WTC11 (cell line): ENCODE measurements around the gene SLC26A2. TPM values are rescaled to one million over a fixed set of nuclear protein-coding genes. Genes with fewer than 3 reads are reported as not detected.

Source experiments
- ATAC-seq: fragments of 200-7000 bp; cut with Tn5 transposase; 2 replicates; pipeline ENCODE4 v1.10.0; 2021; ENCODE audit warnings: mild to moderate bottlenecking, moderate library complexity
- CTCF ChIA-PET: fragments of 300-600 bp; sonication (Branson Sonifier 250); formaldehyde crosslinking; loops from one replicate; lab custom pipeline; 2021; ENCODE audit warnings: antibody characterized with exemption; lab: Charles Lee
- POLR2A ChIA-PET: fragments of 350-600 bp; sonication (Branson Sonifier 250); formaldehyde crosslinking; loops from one replicate; lab custom pipeline; 2021; ENCODE audit warnings: antibody characterized with exemption; lab: Charles Lee
- DNase-seq: peaks from one replicate; pipeline ENCODE4 v3.0.0; 2021; ENCODE audit warnings: low spot score
- H3K27ac Mint-ChIP-seq: 2 replicates; pipeline ENCODE4 v1.8.0; 2021; ENCODE audit warnings: mixed read lengths
- H3K27me3 Mint-ChIP-seq: 2 replicates; pipeline ENCODE4 v1.8.0; 2021; ENCODE audit warnings: low read depth, mild to moderate bottlenecking, moderate library complexity, mixed read lengths
- H3K36me3 Mint-ChIP-seq: 2 replicates; pipeline ENCODE4 v1.8.0; 2021; ENCODE audit warnings: mixed read lengths
- H3K4me1 Mint-ChIP-seq: 2 replicates; pipeline ENCODE4 v1.8.0; 2022; ENCODE audit warnings: mixed read lengths
- H3K4me3 Mint-ChIP-seq: 2 replicates; pipeline ENCODE4 v1.8.0; 2021; ENCODE audit warnings: mild to moderate bottlenecking, moderate library complexity, mixed read lengths
- H3K9me3 Mint-ChIP-seq: 2 replicates; pipeline ENCODE4 v1.8.0; 2021; ENCODE audit warnings: mixed read lengths
- ATF1 ChIP-seq: sonication (generic); formaldehyde crosslinking; IDR thresholded peaks from 2 replicates; pipeline ENCODE4 v1.8.1; 2023; ENCODE audit warnings: mild to moderate bottlenecking, moderate library complexity, missing genetic modification reagents
- ATF6 ChIP-seq: sonication (generic); formaldehyde crosslinking; IDR thresholded peaks from 2 replicates; pipeline ENCODE4 v1.8.1; 2023; ENCODE audit warnings: mild to moderate bottlenecking, missing genetic modification reagents
- CBFB ChIP-seq: sonication (generic); formaldehyde crosslinking; IDR thresholded peaks from 2 replicates; pipeline ENCODE4 v1.8.1; 2022; ENCODE audit warnings: mild to moderate bottlenecking, low read depth, missing genetic modification reagents
- CDX4 ChIP-seq: fragments of 250-450 bp; sonication (Bioruptor Pico); IDR thresholded peaks from 2 replicates; pipeline ENCODE4 v1.9.0; 2021; ENCODE audit warnings: moderate library complexity, mild to moderate bottlenecking, inconsistent platforms, borderline replicate concordance
- E2F4 ChIP-seq: sonication (generic); formaldehyde crosslinking; IDR thresholded peaks from 2 replicates; pipeline ENCODE4 v1.8.1; 2022; ENCODE audit warnings: low read depth, mild to moderate bottlenecking, moderate library complexity, missing genetic modification reagents, borderline replicate concordance
- E2F5 ChIP-seq: sonication (generic); formaldehyde crosslinking; IDR thresholded peaks from 2 replicates; pipeline ENCODE4 v1.8.1; 2022; ENCODE audit warnings: mild to moderate bottlenecking, moderate library complexity, missing genetic modification reagents
- FOXP4 ChIP-seq: sonication (generic); formaldehyde crosslinking; IDR thresholded peaks from 2 replicates; pipeline ENCODE4 v1.8.0; 2022; ENCODE audit warnings: mild to moderate bottlenecking, missing genetic modification reagents
- GABPB1 ChIP-seq: sonication (generic); formaldehyde crosslinking; IDR thresholded peaks from 2 replicates; pipeline ENCODE4 v1.8.1; 2023; ENCODE audit warnings: mild to moderate bottlenecking, missing genetic modification reagents
- HMGA2 ChIP-seq: fragments of 250-450 bp; sonication (Bioruptor Pico); IDR thresholded peaks from 2 replicates; pipeline ENCODE4 v1.4.0; 2021; ENCODE audit warnings: mild to moderate bottlenecking, moderate library complexity
- KAT7 ChIP-seq: sonication (generic); formaldehyde crosslinking; IDR thresholded peaks from 2 replicates; pipeline ENCODE4 v1.8.1; 2023; ENCODE audit warnings: missing genetic modification reagents, mild to moderate bottlenecking, borderline replicate concordance
- MAX ChIP-seq: sonication (generic); formaldehyde crosslinking; IDR thresholded peaks from 2 replicates; pipeline ENCODE4 v1.8.0; 2022; ENCODE audit warnings: mild to moderate bottlenecking, missing genetic modification reagents
- NFYB ChIP-seq: sonication (generic); formaldehyde crosslinking; conservative IDR thresholded peaks from 2 replicates; pipeline ENCODE4 v1.8.0; 2022; ENCODE audit warnings: low read depth, missing genetic modification reagents
- PRRX2 ChIP-seq: fragments of 250-450 bp; sonication (Bioruptor Pico); IDR thresholded peaks from 2 replicates; pipeline ENCODE4 v1.8.0; 2021; ENCODE audit warnings: mild to moderate bottlenecking
- RELA ChIP-seq: sonication (generic); formaldehyde crosslinking; IDR thresholded peaks from 2 replicates; pipeline ENCODE4 v1.8.1; 2022; ENCODE audit warnings: missing genetic modification reagents, mild to moderate bottlenecking, borderline replicate concordance
- SOX15 ChIP-seq: fragments of 250-450 bp; sonication (Bioruptor Pico); IDR thresholded peaks from 2 replicates; pipeline ENCODE4 v1.9.0; 2021; ENCODE audit warnings: mild to moderate bottlenecking
- USF2 ChIP-seq: sonication (generic); formaldehyde crosslinking; IDR thresholded peaks from 2 replicates; pipeline ENCODE4 v1.8.1; 2023; ENCODE audit warnings: mild to moderate bottlenecking, missing genetic modification reagents, moderate library complexity
- ZBTB21 ChIP-seq: sonication (generic); formaldehyde crosslinking; IDR thresholded peaks from 2 replicates; pipeline ENCODE4 v1.8.1; 2023; ENCODE audit warnings: mild to moderate bottlenecking, missing genetic modification reagents, borderline replicate concordance
- ZNF138 ChIP-seq: sonication (generic); formaldehyde crosslinking; conservative IDR thresholded peaks from 2 replicates; pipeline ENCODE4 v1.8.1; 2022; ENCODE audit warnings: mild to moderate bottlenecking, moderate library complexity, missing genetic modification reagents
- ZNF263 ChIP-seq: sonication (generic); formaldehyde crosslinking; IDR thresholded peaks from 2 replicates; pipeline ENCODE4 v1.8.1; 2022; ENCODE audit warnings: low read depth, mild to moderate bottlenecking, moderate library complexity, missing genetic modification reagents
- ZNF396 ChIP-seq: fragments of 250-450 bp; sonication (Bioruptor Pico); IDR thresholded peaks from 2 replicates; pipeline ENCODE4 v1.8.0; 2021; ENCODE audit warnings: mild to moderate bottlenecking, moderate library complexity, borderline replicate concordance
- ZNF423 ChIP-seq: fragments of 250-450 bp; sonication (Bioruptor Pico); IDR thresholded peaks from 2 replicates; pipeline ENCODE4 v2.1.2; 2022; ENCODE audit warnings: mild to moderate bottlenecking, moderate library complexity
- ZNF425 ChIP-seq: fragments of 250-450 bp; sonication (Bioruptor Pico); conservative IDR thresholded peaks from 2 replicates; pipeline ENCODE4 v1.9.0; 2021; ENCODE audit warnings: mild to moderate bottlenecking
- total RNA-seq: library from RNA; stranded (reverse); gene quantifications from 3 replicates; pipeline ENCODE4 v1.2.3, GENCODE V29; 2021

The SLC26A2 gene
- total RNA-seq, 1 experiment from 2014 or later = 11.1 TPM

GRCh38 chr5:149951138-149951749 lies 9.3 kb upstream of the SLC26A2 start (continued):
- TF ChIP-seq KAT7 (CRISPR knock-in tag) = no peak
- TF ChIP-seq, all 79 proteins: peak for 0

- ChIA-PET POLR2A (no interaction called here), CTCF (interaction anchor here (2.7 kb wide), 1 partner anchor 101 kb away, joined by 9 read pairs; no protein-coding TSS in a partner anchor)
- no peaks in the 10 kb centered on the region for H3K4me1 Mint-ChIP-seq
- no peaks in the 10 kb centered on the region for H3K9me3 Mint-ChIP-seq
- H3K27ac Mint-ChIP-seq = no peak overlapping the region
- TF ChIP-seq ZNF423 (CRISPR knock-in tag) = no peak
- TF ChIP-seq ATF1 (CRISPR knock-in tag) = no peak
- no peak for TF ChIP-seq PRRX2
- TF ChIP-seq ZNF425 = no peak
- TF ChIP-seq NFYB (CRISPR knock-in tag) = no peak
- TF ChIP-seq SOX15 = no peak
- TF ChIP-seq ZBTB21 (CRISPR knock-in tag) = no peak
- TF ChIP-seq FOXP4 (CRISPR knock-in tag) = no peak
- no peak for TF ChIP-seq MAX (CRISPR knock-in tag)
- H3K27me3 Mint-ChIP-seq = no peaks in the 10 kb centered on the region
- no peaks in the 10 kb centered on the region for H3K36me3 Mint-ChIP-seq
- no peak for DNase-seq
- no peak for ATAC-seq
- H3K4me3 Mint-ChIP-seq = no peak overlapping the region
These were observed 7.0 kb upstream of the SLC26A2 start for GRCh38 chr5:149953436-149954121.

GRCh38 chr5:149954798-149955197 lies 5.8 kb upstream of the SLC26A2 start:
- Mint-ChIP-seq H3K4me3 (no peak overlapping the region), H3K4me1 (peaks cover 6% of the 10 kb centered on the region), H3K36me3 (no peaks in the 10 kb centered on the region), H3K27me3 (no peaks in the 10 kb centered on the region), H3K9me3 (no peaks in the 10 kb centered on the region), H3K27ac (no peak overlapping the region)
- ATAC-seq (no peak), DNase-seq (no peak)
- ChIA-PET CTCF (interaction anchor here (1.5 to 2.7 kb wide), 2 partner anchors 102 to 121 kb away, joined by 3 to 9 read pairs; no protein-coding TSS in a partner anchor), POLR2A (no interaction called here)
- TF ChIP-seq KAT7 (CRISPR knock-in tag) = no peak
- no peak for TF ChIP-seq USF2 (CRISPR knock-in tag)
- no peak for TF ChIP-seq CBFB (CRISPR knock-in tag)
- TF ChIP-seq ZNF263 (CRISPR knock-in tag) = no peak
- TF ChIP-seq HMGA2 (CRISPR knock-in tag) = no peak
- no peak for TF ChIP-seq ATF6 (CRISPR knock-in tag)
- no peak for TF ChIP-seq E2F4 (CRISPR knock-in tag)
- no peak for TF ChIP-seq CDX4 (CRISPR knock-in tag)
- no peak for TF ChIP-seq ZNF138 (CRISPR knock-in tag)
- TF ChIP-seq NFYB (CRISPR knock-in tag) = no peak
- no peak for TF ChIP-seq RELA (CRISPR knock-in tag)
- TF ChIP-seq GABPB1 (CRISPR knock-in tag) = no peak
- no peak for TF ChIP-seq E2F5 (CRISPR knock-in tag)
- TF ChIP-seq ZNF396 (CRISPR knock-in tag) = no peak
